OCI-LY7 (cell line): Measurements from ENCODE around the gene KLK12. TPM values are rescaled to one million over a fixed set of nuclear protein-coding genes. Genes with fewer than 3 reads are reported as not detected.

Experiments
- Bru-seq: library from RNA; stranded (reverse); fragments of 400-500 nt; gene quantifications from one replicate; lab custom pipeline; 2021; lab: Mats Ljungman, UMichigan
- BruChase-seq, 2 experiments: library from RNA; stranded (reverse); fragments of 400-500 nt; gene quantifications; one replicate each; lab custom pipeline; 2021; lab: Mats Ljungman, UMichigan
- BruUV-seq: library from RNA; stranded (reverse); fragments of 400-500 nt; replicated peaks from 2 replicates; lab custom pipeline; 2021; lab: Mats Ljungman, UMichigan
- CTCF ChIA-PET: fragments of 300-600 bp; sonication (Branson Sonifier 250); formaldehyde crosslinking; loops from one replicate; lab custom pipeline; 2022; ENCODE audit warnings: antibody characterized with exemption; ENCODE audit not compliant: unreplicated experiment; lab: Charles Lee
- POLR2A ChIA-PET: fragments of 300-600 bp; sonication (Branson Sonifier 250); formaldehyde crosslinking; loops from one replicate; lab custom pipeline; 2022; ENCODE audit warnings: antibody characterized with exemption; lab: Charles Lee
- DNase-seq: peaks from one replicate; pipeline ENCODE4 v3.0.0-alpha.2; 2015; ENCODE audit warnings: low spot score
- H2AFZ ChIP-seq: fragments of 200-600 bp; sonication (generic), shearing (Covaris generic); 2 replicates; pipeline ENCODE4 v1.6.1; 2014; ENCODE audit warnings: mild to moderate bottlenecking, antibody characterized with exemption, low read length, moderate library complexity
- H3K27ac ChIP-seq: fragments of 200-600 bp; sonication (generic); 2 replicates; pipeline ENCODE4 v1.5.1; 2014; ENCODE audit warnings: mixed run types, low read depth, mild to moderate bottlenecking, moderate library complexity, low read length, inconsistent platforms; ENCODE audit not compliant: poor library complexity, severe bottlenecking
- H3K36me3 ChIP-seq: fragments of 200-600 bp; sonication (generic); 2 replicates; pipeline ENCODE4 v1.6.1; 2014; ENCODE audit warnings: mild to moderate bottlenecking, antibody characterized with exemption, low read length, moderate library complexity, mixed read lengths; ENCODE audit not compliant: insufficient read depth
- H3K4me1 ChIP-seq: fragments of 200-600 bp; sonication (generic); 2 replicates; pipeline ENCODE4 v1.5.1; 2014; ENCODE audit warnings: mild to moderate bottlenecking, low read length; ENCODE audit not compliant: insufficient read depth, poor library complexity, severe bottlenecking
- H3K4me2 ChIP-seq: fragments of 200-600 bp; sonication (generic); 2 replicates; pipeline ENCODE4 v1.6.1; 2014; ENCODE audit warnings: mild to moderate bottlenecking, low read length
- H3K4me3 ChIP-seq: fragments of 200-600 bp; sonication (generic); 2 replicates; pipeline ENCODE4 v1.5.1; 2014; ENCODE audit warnings: mild to moderate bottlenecking, low read depth, low read length; ENCODE audit not compliant: poor library complexity, severe bottlenecking
- H3K79me2 ChIP-seq: fragments of 200-600 bp; sonication (generic); 2 replicates; pipeline ENCODE4 v1.6.1; 2016; ENCODE audit warnings: low read depth, mild to moderate bottlenecking, low read length, moderate library complexity, mixed read lengths; ENCODE audit not compliant: insufficient read depth
- H3K9me2 ChIP-seq: fragments of 200-600 bp; sonication (generic); 2 replicates; pipeline ENCODE4 v1.6.1; 2016; ENCODE audit warnings: mild to moderate bottlenecking, low read length, mixed read lengths; ENCODE audit not compliant: insufficient read depth
- H3K9me3 ChIP-seq: fragments of 200-600 bp; sonication (generic); 2 replicates; pipeline ENCODE4 v1.6.1; 2014; ENCODE audit warnings: mild to moderate bottlenecking, mixed run types, low read length, mixed read lengths
- H4K20me1 ChIP-seq: fragments of 200-600 bp; sonication (generic); 2 replicates; pipeline ENCODE4 v1.6.1; 2014; ENCODE audit warnings: mild to moderate bottlenecking, antibody characterized with exemption, low read length, moderate library complexity, mixed read lengths; ENCODE audit not compliant: insufficient read depth
- CTCF ChIP-seq: fragments of 200-600 bp; sonication (generic); conservative IDR thresholded peaks from 2 replicates; pipeline ENCODE4 v1.5.1; 2014; ENCODE audit warnings: mild to moderate bottlenecking, antibody characterized with exemption, low read length, moderate library complexity, mixed read lengths
- EZH2phosphoT487 ChIP-seq: fragments of 200-600 bp; sonication (generic); IDR thresholded peaks from 2 replicates; pipeline ENCODE4 v1.6.1; 2018; ENCODE audit warnings: low read depth, borderline replicate concordance, mild to moderate bottlenecking, mixed run types, antibody characterized with exemption, low read length, moderate library complexity, mixed read lengths
- intact Hi-C: fragments of 100-400 bp; cut with micrococcal nuclease; formaldehyde crosslinking; loops from one replicate; pipeline ENCODE4 v1.10.0; 2022; ENCODE audit not compliant: unreplicated experiment
- long read RNA-seq: library from polyadenylated mRNA; stranded (forward); transcript quantifications from one replicate; pipeline ENCODE4 v2.0.0, GENCODE V29; 2022
- total RNA-seq, 2 experiments: library from RNA; depleted of rRNA in 1 of 2; stranded (reverse); fragments of >200 nt in 1 of 2; shearing (Covaris generic) in 1 of 2; gene quantifications; 2 replicates each; pipeline ENCODE4 v1.2.3, GENCODE V29; 2014 to 2022

Gene KLK12
- total RNA-seq (2014; rRNA removed; shearing (Covaris generic)) (not detected in 2 replicates), total RNA-seq (2022) (not detected in 2 replicates), Bru-seq, nascent RNA (not detected), BruChase-seq, experiment 1, labeled RNA remaining after a 6-hour chase (not detected), BruChase-seq, experiment 2, labeled RNA remaining after a 2-hour chase (not detected)
- long read RNA-seq = 0 reads

- Histone ChIP-seq H3K9me3 (no peaks in the 10 kb centered on the region), H3K4me3 (no peak within 1 kb of the TSS), H3K9me2 (no peaks in the 10 kb centered on the region), H2AFZ (no peak within 1 kb of the TSS), H3K27ac (no peak within 1 kb of the TSS), H3K4me1 (no peaks in the 10 kb centered on the region), H3K4me2 (no peak within 1 kb of the TSS), H3K79me2 (no peaks in the 10 kb centered on the region), H3K36me3 (no peaks in the 10 kb centered on the region), H4K20me1 (no peaks in the 10 kb centered on the region)
- ChIA-PET CTCF (no interaction called here), POLR2A (no interaction called here)
- DNase-seq = no peak
- TF ChIP-seq CTCF (no peak), EZH2phosphoT487 (no peak)
- intact Hi-C loops = no loop called here
- BruUV-seq = no TSS peak
Observed at GRCh38 chr19:51034704-51035103, at the start of gene KLK12. TSS of gene KLK12 (minus strand) at chr19:51035002. CDS start at chr19:51034621, 381 bp downstream.

DNA sequence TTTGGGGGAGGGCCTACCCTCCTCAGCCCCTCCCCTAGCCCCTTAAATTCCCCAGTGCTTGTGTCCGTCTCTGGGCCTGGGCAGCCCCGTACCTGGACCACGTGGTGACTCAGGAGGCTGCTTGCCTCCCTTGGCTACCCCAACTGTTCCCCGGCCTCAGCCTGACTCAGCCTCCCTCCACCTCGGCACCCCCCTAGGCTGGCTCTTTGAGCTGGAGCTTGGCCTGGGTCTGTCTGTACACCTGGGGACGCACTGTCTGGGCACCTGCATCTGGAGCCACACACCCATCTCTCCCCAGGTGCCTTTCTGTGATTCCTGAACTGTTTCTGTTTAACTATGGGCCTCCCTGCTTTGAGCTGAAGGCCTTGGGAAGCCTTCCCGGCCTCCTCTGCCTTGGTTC is 49.7 kb upstream of the KLK12 start:
- H3K9me3 ChIP-seq = no peaks in the 10 kb centered on the region
- no peaks in the 10 kb centered on the region for H3K79me2 ChIP-seq

DNA sequence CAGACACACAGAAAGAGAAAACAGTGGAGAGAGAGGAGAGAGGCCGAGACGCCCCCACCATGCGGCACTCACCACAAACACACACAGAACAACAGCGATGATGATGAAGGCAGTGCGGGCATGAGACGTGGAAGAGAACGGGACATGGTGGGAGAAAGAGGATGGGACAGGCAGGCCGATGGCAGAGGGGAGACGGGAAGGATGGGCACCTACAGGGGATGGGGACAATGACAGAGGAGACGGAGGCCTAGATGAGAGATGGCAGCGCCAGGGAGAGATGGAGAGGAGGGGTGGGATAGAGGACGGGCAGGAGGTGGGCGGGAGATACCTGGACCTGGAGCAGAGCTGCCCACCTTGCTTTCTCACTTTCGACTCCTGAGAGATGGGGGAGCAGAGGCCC is 49.0 kb upstream of the KLK12 start:
- intact Hi-C loops = no loop called here
- H3K79me2 ChIP-seq = no peaks in the 10 kb centered on the region
- H3K27ac ChIP-seq = no peak overlapping the region
- no peak overlapping the region for H2AFZ ChIP-seq
- DNase-seq = no peak
- no peaks in the 10 kb centered on the region for H3K4me1 ChIP-seq
- no peak for TF ChIP-seq CTCF
- no peak for TF ChIP-seq EZH2phosphoT487
- CTCF ChIA-PET = no interaction called here
- no peaks in the 10 kb centered on the region for H3K9me2 ChIP-seq
- no peaks in the 10 kb centered on the region for H4K20me1 ChIP-seq
- H3K36me3 ChIP-seq = no peaks in the 10 kb centered on the region
- no TSS peak for BruUV-seq
- H3K4me2 ChIP-seq = no peak overlapping the region
- no peaks in the 10 kb centered on the region for H3K9me3 ChIP-seq
- POLR2A ChIA-PET = no interaction called here
- H3K4me3 ChIP-seq = no peak overlapping the region

More for the DNA sequence above, 49.7 kb upstream of the KLK12 start:
- POLR2A ChIA-PET = no interaction called here
- no peak for TF ChIP-seq EZH2phosphoT487
- no peaks in the 10 kb centered on the region for H3K36me3 ChIP-seq
- no peak overlapping the region for H3K4me2 ChIP-seq
- no peak for DNase-seq
- H3K27ac ChIP-seq = no peak overlapping the region
- H2AFZ ChIP-seq = no peak overlapping the region
- no peaks in the 10 kb centered on the region for H3K4me1 ChIP-seq
- H4K20me1 ChIP-seq = no peaks in the 10 kb centered on the region
- no peak overlapping the region for H3K4me3 ChIP-seq
- no peaks in the 10 kb centered on the region for H3K9me2 ChIP-seq
- CTCF ChIA-PET = no interaction called here
- intact Hi-C loops = no loop called here
- BruUV-seq = no TSS peak
